GM12878 (cell line): ENCODE data around the gene STK39.

Experiments used
- POLR2AphosphoS5 ChIP-seq: IDR thresholded peaks from 2 replicates; pipeline ENCODE4 v1.6.1; 2011; ENCODE audit warnings: mild to moderate bottlenecking, low read length, inconsistent platforms
- RCOR1 ChIP-seq: conservative IDR thresholded peaks from 2 replicates; pipeline ENCODE4 v1.6.1; 2012; ENCODE audit warnings: low read depth, low read length, improper control_type of control experiment
- SIN3A ChIP-seq: IDR thresholded peaks from 2 replicates; pipeline ENCODE4 v1.6.1; 2012; ENCODE audit warnings: low read depth, low read length, improper control_type of control experiment
- SIX5 ChIP-seq: IDR thresholded peaks from 2 replicates; pipeline ENCODE4 v1.6.1; 2011; ENCODE audit warnings: mild to moderate bottlenecking, low read depth, low read length, moderate library complexity; ENCODE audit not compliant: severe bottlenecking
- TF ChIP-seq, protein P1 (sequence below): IDR thresholded peaks from 2 replicates; pipeline ENCODE4 v1.6.1; 2012; ENCODE audit warnings: low read depth, low read length, improper control_type of control experiment
- TF ChIP-seq, protein P2 (sequence below): fragments of 450-650 bp; IDR thresholded peaks from 2 replicates; pipeline ENCODE4 v1.6.1; 2017; ENCODE audit warnings: mild to moderate bottlenecking
- TF ChIP-seq, protein P3 (sequence below), 3 experiments: IDR thresholded peaks in 2 of 3; conservative IDR thresholded peaks in 1 of 3; 2 replicates each; pipeline ENCODE4 v1.5.1; 2011; ENCODE audit warnings: low read depth in 3 of 3, low read length in 3 of 3, mild to moderate bottlenecking in 3 of 3, control low read depth in 2 of 3, moderate library complexity in 2 of 3, inconsistent platforms in 1 of 3, mixed read lengths in 1 of 3; ENCODE audit not compliant: control insufficient read depth in 2 of 3, insufficient read depth in 1 of 3; ENCODE audit errors: extremely low read depth in 1 of 3
- TF ChIP-seq, protein P4 (sequence below): fragments of 450-650 bp; IDR thresholded peaks from 2 replicates; pipeline ENCODE4 v1.6.1; 2017; ENCODE audit warnings: antibody characterized with exemption, mild to moderate bottlenecking, moderate library complexity

DNA sequence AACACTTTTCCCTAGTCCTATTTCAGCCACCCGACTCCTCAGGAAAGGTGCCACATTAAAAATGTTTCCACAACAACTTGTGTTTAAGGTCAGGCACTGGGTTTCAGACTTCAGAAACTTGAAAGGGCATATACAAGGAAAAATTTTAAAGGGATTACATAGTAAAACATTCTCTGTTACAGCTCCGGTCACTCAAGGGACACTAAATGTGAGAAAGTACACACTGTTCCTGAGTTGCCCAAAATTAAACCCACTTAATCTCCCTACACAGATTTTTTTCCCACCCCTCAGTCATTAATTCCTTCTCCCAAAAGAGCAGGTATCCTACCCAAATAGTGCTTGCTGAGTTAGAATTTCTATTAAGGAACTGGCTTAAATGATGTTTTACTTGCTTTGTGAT is 14.2 kb downstream of the STK39 start:
- TF ChIP-seq, protein P1, sequence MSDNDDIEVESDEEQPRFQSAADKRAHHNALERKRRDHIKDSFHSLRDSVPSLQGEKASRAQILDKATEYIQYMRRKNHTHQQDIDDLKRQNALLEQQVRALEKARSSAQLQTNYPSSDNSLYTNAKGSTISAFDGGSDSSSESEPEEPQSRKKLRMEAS: no peak
- TF ChIP-seq SIX5: no peak
- TF ChIP-seq, protein P2, sequence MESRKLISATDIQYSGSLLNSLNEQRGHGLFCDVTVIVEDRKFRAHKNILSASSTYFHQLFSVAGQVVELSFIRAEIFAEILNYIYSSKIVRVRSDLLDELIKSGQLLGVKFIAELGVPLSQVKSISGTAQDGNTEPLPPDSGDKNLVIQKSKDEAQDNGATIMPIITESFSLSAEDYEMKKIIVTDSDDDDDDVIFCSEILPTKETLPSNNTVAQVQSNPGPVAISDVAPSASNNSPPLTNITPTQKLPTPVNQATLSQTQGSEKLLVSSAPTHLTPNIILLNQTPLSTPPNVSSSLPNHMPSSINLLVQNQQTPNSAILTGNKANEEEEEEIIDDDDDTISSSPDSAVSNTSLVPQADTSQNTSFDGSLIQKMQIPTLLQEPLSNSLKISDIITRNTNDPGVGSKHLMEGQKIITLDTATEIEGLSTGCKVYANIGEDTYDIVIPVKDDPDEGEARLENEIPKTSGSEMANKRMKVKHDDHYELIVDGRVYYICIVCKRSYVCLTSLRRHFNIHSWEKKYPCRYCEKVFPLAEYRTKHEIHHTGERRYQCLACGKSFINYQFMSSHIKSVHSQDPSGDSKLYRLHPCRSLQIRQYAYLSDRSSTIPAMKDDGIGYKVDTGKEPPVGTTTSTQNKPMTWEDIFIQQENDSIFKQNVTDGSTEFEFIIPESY: no peak
- TF ChIP-seq, protein P3, sequence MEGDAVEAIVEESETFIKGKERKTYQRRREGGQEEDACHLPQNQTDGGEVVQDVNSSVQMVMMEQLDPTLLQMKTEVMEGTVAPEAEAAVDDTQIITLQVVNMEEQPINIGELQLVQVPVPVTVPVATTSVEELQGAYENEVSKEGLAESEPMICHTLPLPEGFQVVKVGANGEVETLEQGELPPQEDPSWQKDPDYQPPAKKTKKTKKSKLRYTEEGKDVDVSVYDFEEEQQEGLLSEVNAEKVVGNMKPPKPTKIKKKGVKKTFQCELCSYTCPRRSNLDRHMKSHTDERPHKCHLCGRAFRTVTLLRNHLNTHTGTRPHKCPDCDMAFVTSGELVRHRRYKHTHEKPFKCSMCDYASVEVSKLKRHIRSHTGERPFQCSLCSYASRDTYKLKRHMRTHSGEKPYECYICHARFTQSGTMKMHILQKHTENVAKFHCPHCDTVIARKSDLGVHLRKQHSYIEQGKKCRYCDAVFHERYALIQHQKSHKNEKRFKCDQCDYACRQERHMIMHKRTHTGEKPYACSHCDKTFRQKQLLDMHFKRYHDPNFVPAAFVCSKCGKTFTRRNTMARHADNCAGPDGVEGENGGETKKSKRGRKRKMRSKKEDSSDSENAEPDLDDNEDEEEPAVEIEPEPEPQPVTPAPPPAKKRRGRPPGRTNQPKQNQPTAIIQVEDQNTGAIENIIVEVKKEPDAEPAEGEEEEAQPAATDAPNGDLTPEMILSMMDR (IDR thresholded peaks at IDR 0.05 in 2 of 3, conservative IDR thresholded peaks at IDR 0.05 in 1 of 3; ENCODE audit: control insufficient read depth in 2 of 3, extremely low read depth in 1 of 3, insufficient read depth in 1 of 3, low read depth in 3 of 3, low read length in 3 of 3): no peak
- TF ChIP-seq SIN3A: no peak
- TF ChIP-seq, protein P4, sequence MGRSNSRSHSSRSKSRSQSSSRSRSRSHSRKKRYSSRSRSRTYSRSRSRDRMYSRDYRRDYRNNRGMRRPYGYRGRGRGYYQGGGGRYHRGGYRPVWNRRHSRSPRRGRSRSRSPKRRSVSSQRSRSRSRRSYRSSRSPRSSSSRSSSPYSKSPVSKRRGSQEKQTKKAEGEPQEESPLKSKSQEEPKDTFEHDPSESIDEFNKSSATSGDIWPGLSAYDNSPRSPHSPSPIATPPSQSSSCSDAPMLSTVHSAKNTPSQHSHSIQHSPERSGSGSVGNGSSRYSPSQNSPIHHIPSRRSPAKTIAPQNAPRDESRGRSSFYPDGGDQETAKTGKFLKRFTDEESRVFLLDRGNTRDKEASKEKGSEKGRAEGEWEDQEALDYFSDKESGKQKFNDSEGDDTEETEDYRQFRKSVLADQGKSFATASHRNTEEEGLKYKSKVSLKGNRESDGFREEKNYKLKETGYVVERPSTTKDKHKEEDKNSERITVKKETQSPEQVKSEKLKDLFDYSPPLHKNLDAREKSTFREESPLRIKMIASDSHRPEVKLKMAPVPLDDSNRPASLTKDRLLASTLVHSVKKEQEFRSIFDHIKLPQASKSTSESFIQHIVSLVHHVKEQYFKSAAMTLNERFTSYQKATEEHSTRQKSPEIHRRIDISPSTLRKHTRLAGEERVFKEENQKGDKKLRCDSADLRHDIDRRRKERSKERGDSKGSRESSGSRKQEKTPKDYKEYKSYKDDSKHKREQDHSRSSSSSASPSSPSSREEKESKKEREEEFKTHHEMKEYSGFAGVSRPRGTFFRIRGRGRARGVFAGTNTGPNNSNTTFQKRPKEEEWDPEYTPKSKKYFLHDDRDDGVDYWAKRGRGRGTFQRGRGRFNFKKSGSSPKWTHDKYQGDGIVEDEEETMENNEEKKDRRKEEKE: no peak
- TF ChIP-seq POLR2AphosphoS5: no peak
- no peak for TF ChIP-seq RCOR1
